Measurements from ENCODE around the gene CORO1C. TPM values are rescaled to one million over a fixed set of nuclear protein-coding genes. Genes with fewer than 3 reads are reported as not detected.
A peak's percentile ranks its signal among the peaks of the same experiment; 100 is the strongest.

The CORO1C gene
- total and polyA plus RNA-seq, 9 of the 15 experiments (the other 6 are each of a cell fraction or from before 2014, with no cell fraction given) = 55.2 to 280 (median 150) TPM

GRCh38 chr12:108691175-108691997, 39.9 kb downstream of the CORO1C start (continued):
- TF ChIP-seq, protein P1, sequence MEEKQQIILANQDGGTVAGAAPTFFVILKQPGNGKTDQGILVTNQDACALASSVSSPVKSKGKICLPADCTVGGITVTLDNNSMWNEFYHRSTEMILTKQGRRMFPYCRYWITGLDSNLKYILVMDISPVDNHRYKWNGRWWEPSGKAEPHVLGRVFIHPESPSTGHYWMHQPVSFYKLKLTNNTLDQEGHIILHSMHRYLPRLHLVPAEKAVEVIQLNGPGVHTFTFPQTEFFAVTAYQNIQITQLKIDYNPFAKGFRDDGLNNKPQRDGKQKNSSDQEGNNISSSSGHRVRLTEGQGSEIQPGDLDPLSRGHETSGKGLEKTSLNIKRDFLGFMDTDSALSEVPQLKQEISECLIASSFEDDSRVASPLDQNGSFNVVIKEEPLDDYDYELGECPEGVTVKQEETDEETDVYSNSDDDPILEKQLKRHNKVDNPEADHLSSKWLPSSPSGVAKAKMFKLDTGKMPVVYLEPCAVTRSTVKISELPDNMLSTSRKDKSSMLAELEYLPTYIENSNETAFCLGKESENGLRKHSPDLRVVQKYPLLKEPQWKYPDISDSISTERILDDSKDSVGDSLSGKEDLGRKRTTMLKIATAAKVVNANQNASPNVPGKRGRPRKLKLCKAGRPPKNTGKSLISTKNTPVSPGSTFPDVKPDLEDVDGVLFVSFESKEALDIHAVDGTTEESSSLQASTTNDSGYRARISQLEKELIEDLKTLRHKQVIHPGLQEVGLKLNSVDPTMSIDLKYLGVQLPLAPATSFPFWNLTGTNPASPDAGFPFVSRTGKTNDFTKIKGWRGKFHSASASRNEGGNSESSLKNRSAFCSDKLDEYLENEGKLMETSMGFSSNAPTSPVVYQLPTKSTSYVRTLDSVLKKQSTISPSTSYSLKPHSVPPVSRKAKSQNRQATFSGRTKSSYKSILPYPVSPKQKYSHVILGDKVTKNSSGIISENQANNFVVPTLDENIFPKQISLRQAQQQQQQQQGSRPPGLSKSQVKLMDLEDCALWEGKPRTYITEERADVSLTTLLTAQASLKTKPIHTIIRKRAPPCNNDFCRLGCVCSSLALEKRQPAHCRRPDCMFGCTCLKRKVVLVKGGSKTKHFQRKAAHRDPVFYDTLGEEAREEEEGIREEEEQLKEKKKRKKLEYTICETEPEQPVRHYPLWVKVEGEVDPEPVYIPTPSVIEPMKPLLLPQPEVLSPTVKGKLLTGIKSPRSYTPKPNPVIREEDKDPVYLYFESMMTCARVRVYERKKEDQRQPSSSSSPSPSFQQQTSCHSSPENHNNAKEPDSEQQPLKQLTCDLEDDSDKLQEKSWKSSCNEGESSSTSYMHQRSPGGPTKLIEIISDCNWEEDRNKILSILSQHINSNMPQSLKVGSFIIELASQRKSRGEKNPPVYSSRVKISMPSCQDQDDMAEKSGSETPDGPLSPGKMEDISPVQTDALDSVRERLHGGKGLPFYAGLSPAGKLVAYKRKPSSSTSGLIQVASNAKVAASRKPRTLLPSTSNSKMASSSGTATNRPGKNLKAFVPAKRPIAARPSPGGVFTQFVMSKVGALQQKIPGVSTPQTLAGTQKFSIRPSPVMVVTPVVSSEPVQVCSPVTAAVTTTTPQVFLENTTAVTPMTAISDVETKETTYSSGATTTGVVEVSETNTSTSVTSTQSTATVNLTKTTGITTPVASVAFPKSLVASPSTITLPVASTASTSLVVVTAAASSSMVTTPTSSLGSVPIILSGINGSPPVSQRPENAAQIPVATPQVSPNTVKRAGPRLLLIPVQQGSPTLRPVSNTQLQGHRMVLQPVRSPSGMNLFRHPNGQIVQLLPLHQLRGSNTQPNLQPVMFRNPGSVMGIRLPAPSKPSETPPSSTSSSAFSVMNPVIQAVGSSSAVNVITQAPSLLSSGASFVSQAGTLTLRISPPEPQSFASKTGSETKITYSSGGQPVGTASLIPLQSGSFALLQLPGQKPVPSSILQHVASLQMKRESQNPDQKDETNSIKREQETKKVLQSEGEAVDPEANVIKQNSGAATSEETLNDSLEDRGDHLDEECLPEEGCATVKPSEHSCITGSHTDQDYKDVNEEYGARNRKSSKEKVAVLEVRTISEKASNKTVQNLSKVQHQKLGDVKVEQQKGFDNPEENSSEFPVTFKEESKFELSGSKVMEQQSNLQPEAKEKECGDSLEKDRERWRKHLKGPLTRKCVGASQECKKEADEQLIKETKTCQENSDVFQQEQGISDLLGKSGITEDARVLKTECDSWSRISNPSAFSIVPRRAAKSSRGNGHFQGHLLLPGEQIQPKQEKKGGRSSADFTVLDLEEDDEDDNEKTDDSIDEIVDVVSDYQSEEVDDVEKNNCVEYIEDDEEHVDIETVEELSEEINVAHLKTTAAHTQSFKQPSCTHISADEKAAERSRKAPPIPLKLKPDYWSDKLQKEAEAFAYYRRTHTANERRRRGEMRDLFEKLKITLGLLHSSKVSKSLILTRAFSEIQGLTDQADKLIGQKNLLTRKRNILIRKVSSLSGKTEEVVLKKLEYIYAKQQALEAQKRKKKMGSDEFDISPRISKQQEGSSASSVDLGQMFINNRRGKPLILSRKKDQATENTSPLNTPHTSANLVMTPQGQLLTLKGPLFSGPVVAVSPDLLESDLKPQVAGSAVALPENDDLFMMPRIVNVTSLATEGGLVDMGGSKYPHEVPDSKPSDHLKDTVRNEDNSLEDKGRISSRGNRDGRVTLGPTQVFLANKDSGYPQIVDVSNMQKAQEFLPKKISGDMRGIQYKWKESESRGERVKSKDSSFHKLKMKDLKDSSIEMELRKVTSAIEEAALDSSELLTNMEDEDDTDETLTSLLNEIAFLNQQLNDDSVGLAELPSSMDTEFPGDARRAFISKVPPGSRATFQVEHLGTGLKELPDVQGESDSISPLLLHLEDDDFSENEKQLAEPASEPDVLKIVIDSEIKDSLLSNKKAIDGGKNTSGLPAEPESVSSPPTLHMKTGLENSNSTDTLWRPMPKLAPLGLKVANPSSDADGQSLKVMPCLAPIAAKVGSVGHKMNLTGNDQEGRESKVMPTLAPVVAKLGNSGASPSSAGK (IDR thresholded peaks at IDR 0.05) = peak; percentile 67
- TF ChIP-seq RBM39 (optimal IDR thresholded peaks at IDR 0.05; ENCODE audit: low read depth, low read length) = no peak
- TF ChIP-seq CSDE1 (IDR thresholded peaks at IDR 0.05) = no peak
- no peak for TF ChIP-seq SMARCC2 (IDR thresholded peaks at IDR 0.05; ENCODE audit: low read depth)
- TF ChIP-seq ARID4B (CRISPR knock-in tag; IDR thresholded peaks at IDR 0.05) = no peak
- peak; percentile 33 to 55 (median 51); a peak in 4 of 6 replicates for TF ChIP-seq CTCF (IDR thresholded peaks at IDR 0.05 in 2 of 3, conservative IDR thresholded peaks at IDR 0.05 in 1 of 3; ENCODE audit: insufficient read depth in 2 of 3, low read depth in 1 of 3, low read length in 3 of 3)
- TF ChIP-seq ZNF384 (IDR thresholded peaks at IDR 0.05; ENCODE audit: low read depth, low read length) = peak; percentile 30; the same call in 1 of the 2 replicates
- TF ChIP-seq SMAD1 (IDR thresholded peaks at IDR 0.05; ENCODE audit: low read depth, low read length, partially characterized antibody) = peak; percentile 16
